GM19035 (cell line): ENCODE results near the gene RPL22.
"Not testable (repeated sequence)": the region's sequence is repeated elsewhere in the genome, so short reads cannot be mapped to it uniquely, and the experiment has no call there.

ENCODE experiments used
- ATAC-seq: cut with Tn5 transposase; IDR thresholded peaks from one replicate; pipeline ENCODE4 v1.9.1; 2021; ENCODE audit not compliant: unreplicated experiment

Gene RPL22

DNA sequence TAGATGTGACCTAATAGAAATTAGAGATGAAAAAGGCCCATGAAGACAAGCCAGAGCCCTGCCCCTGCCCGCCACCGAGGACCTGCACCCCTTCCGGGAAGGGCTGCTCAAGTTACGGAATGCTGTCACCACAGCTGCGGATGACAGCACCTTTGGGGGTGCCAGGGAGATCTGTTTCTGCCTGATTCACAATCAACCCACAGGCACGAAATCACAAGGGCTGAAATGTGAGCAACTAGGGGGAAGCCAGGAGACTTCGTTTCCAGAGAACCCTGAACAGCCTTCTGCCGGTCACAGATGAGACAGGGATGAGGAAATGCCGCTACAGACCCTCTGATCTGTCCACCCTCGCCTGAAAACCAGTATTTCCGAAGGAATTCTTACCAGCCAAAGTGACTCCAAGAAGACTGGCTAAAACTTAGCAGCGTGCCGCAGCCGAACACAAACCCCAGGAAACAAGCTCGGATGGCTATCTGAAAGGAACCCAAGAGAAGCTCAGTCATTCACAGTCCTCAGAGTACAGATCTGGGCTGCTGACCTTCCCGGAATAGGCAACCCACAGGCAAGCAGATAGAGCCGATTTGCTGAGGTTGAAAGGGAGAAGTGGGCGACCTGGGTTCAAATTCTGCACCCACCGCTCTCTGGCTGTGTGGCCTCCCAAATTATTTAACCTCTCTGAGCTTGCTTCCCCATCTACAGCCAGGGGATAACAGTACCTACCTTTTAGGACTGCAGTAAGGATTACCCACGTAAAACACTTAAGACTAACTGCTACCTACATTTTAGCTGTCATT, 35.3 kb upstream of the RPL22 start:
- ATAC-seq: no peak

DNA sequence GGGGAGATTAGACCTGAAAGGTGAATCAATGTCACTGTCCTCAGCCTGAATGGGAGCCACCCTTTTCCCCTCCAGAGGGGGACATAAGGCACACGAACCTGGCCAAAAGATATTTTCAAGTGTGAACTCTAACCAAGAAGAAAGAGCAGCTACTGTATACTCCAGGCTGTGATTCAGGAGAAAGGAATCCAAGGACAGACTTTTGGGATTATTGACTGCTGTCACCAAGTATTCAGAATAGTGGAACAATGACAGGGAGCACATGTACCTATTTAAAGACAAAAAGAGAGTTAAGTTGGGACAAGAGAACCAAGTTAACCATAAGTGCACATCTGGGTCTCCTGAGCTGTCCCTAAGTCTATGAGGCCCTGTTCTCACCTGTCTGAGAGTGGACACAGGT, 34.0 kb upstream of the RPL22 start:
- ATAC-seq: no peak

DNA sequence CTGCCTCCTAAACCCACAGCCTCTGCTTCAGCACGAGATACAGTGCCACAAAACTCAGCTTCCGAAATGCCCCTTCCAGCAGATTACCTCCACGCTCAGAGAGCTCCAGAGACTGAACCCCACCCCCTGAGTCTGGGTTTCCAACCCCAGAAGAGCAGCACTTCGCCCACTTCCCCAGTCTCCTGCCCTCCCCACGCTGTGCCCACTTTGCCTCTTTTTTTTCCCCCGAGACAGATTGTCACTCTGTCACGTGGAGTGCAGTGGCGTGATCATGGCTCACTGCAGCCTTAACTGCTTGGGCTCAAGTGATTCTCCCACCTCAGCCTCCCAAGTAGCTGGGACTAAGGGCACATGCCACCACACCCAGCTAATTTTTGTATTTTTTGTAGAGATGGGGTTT, 26.3 kb upstream of the RPL22 start:
- no peak for ATAC-seq

DNA sequence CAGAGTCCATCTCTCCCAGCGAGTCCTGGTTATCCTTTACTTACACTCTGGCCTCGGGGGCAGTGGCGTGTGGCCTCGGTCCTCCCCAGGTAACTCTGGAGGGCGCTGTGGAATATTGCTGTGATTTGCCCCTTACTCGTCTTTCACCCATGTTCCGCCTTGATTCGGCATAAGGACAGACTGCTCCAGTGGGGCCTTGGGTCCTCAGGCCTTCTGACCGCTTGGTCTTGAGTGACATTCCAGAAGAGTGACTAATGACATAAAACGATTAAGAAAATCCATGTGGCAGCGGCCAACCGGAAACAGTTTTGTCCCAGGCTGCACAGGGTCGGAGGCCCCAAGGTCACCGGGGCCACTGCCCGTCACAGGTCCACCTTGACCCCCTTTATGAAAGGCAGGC, 25.3 kb upstream of the RPL22 start:
- no peak for ATAC-seq

DNA sequence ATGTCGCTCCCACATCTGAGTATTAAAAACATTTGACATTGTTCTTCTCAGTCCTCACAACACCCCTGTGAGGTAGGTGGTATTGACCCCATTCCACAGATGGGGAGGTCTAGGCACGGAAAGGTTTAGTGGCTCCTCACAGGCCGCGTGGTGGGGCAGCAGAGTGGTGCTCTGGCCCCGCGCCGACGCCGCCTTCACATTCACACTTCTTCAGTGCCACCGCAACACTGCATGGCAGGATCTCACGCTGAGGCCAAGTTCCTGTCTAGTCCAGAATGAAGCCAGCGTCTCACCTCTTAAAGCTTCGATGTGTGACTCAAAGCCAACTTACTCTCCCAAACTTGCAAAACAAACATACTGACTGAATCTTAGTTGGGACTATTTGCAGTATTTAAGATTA, 24.2 kb upstream of the RPL22 start:
- no peak for ATAC-seq

DNA sequence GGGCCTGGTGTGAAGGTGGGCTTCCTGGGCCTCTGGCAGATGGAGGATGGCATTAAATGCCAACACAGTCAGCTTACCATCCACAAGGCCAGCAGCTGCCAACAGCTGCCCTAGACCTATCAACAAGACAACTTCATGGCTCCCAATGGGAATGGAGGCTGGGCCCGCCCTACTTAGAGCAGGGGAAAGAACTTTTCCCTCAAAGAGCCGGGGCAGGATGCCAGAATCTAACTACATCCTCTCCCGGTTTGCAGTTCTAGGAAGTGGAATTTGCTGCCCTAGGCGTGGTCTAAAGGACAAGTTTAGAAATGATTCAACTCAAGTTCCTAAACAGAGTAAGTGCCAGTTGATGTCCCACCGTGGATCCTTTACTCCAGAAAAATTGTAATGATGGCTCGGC, 23.2 kb upstream of the RPL22 start:
- ATAC-seq: no peak

DNA sequence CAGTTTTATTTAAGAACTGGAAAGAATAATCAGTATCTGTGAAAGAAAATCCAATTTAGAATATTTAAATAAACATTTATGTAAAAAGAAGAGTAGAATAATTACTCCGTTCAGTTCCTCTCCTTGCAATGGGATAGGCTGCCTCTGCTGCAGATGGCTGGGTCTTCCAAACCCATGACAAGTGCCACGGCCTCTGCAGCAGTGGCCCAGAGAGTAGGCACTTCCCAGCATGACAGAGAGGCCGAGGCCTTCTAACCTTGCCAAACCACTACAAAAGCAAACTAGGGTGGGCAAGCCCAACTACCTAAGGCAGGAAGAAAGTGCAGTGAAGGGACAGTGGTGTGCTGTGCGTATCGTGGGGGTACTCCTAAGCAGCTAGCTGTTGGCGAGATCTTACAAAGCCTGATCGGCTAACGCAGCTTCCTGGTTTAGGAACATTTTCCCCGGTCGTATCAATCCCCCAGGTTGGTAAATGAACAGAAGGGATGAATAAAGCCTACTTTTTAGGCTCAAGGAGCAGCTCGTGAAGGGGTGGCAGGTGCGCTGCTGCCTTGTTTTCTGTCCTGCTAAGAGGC, 21.9 kb upstream of the RPL22 start:
- no peak for ATAC-seq

DNA sequence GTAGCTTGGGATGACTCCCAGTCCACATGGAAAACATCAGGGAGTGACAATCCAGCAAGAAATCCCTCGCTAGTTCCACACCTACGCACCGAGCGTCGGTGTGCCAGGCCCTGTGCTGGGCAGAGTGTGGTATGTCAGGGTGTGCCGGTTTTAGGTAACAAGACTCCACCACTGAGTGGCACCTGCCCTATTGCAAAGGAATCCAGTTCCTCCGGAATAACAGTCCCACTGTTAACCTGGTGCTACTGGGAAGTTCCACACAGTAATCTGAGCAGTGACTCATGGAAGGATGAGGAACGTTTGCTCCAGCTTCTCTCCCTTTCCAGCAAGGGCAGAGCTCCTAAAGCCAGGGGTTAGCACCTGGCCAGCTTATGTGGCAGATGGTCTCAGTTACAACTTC, 20.8 kb upstream of the RPL22 start:
- no peak for ATAC-seq

DNA sequence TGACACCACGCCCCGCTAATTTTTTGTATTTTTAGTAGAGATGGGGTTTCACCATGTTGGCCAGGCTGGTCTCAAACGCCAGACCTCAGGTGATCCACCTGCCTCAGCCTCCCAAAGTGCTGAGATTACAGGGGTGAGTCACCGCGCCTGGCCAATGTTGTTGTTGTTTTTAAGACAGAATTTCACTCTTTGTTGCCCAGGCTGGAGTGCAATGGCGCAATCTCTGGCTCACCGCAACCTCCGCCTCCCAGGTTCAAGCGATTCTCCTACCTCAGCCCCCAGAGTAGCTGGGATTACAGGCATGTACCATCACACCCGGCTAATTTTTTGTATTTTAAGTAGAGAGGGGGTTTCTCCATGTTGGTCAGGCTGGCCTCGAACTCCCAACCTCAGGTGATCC, 20.2 kb upstream of the RPL22 start:
- not testable (repeated sequence) for ATAC-seq

DNA sequence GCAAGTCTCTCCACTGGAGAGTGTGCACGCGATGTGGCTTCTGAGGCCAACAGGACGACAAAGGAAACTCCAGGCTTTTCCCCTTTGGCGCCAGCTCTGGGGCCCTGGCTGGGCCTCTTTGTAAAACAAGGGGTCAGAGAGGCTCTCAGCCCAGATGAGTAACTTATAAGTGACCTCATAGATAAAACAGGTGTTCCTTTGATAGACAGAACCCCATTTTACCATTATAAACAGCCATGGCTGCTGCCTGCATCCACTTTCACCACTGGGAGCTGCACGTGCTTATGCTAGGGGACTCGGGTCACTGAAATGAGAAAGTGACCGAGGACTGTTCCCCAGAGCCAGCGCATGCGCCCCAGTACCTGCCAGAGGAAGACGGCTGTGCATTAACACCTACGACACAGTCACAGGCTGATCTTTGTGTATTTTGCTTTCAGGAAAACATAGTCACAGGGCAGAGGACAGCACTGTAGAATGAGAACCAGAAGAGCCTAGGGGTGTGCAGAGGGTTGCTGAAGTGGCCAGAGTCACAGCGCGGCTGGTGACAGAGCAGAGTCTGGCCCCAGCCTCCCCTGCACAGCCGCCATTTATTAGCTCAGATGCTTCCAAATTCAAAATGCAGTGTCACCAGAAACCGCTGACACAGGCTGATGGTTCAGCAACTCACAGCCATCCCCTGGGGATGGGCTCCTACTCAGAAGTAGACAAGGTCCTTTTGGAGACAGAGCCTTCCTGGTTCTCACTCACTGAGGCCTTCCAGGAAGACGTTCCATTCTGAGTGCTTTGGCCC, 19.2 kb upstream of the RPL22 start:
- no peak for ATAC-seq

DNA sequence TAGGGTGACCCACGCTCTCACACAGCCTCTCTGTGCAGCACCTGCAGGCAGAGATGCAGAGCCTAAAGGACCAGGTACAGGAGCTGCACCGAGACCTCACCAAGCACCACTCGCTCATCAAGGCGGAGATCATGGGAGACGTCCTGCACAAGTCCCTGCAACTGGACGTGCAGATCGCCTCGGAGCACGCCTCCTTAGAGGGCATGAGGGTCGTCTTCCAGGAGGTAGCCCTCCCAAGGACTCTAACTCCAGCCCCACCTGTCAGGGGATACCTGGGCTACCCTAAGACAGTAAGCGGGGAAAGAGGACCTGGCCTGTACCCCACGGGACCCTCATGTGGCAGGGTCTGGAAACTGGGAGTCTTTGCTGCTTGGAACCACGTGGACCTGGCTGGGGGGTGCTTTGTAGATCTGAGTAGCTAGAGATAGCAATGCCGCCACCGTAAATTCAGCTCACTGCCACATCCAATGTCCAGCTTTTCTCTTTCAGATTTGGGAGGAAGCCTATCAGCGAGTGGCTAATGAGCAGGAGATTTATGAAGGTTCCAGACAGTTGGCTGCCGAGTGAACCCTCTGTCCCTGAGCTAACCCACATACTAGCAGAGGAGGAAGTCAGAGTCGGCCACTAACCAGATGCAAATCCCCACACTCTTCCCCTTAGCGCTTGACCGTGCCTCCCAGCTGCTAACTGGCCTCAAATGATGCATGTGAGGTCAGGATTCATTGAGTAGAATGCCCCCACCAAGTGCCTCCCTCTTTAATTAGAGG, 13.0 kb upstream of the RPL22 start:
- ATAC-seq: no peak

DNA sequence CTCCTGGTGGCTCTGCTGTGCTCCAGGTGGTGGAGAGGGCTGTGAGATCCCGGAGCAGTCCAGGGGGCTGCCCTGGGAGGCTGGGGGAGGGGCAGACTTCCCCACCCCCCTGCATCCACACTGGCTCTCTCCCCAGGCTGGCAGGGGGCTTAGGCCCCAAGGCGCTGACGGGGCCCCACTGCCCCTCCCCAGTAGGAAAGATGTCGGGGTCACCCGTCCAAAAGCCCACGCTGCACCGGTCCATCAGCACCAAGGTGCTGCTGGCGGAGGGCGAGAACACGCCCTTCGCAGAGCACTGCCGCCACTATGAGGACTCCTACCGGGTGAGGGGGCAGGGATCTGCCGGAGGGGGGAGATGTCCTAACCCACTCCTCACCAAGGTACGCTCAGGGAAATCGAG, 12.3 kb upstream of the RPL22 start:
- no peak for ATAC-seq

DNA sequence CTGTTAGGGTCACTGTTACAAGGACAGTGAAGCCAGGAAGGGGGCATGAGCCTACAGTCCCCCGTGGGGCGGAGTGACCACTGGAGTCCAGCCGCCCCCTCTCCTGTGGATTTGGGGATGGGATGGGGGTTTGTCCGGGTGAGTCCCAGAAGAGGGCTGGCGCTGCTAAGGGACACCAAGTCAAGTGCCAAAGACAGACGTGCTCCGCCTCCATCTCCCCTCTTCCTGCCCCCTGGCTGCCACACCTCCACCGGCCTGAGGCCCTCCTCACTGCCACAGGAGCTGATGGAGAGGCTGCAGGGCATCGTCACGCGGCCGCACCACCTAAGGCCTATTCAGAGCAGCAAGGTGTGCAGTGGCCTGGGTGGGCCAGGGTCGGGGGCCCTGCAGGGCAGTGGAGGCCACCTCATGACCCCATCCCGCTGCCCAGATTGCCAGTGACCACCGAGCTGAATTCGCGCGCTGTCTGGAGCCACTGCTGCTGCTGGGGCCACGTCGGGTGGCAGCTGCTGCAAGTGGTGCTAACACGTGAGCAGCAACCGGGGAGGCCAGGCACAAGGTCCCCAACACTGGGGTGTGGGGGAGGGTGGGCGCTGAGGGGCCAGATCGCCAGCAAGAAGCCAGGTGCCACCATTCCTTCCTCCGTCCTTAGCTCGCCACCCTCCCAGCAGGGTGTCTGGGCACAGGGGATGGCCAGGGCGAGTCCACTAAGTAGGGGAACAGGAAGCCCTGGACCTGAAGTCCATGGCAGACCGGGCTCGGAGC, 11.4 kb upstream of the RPL22 start:
- ATAC-seq: no peak

DNA sequence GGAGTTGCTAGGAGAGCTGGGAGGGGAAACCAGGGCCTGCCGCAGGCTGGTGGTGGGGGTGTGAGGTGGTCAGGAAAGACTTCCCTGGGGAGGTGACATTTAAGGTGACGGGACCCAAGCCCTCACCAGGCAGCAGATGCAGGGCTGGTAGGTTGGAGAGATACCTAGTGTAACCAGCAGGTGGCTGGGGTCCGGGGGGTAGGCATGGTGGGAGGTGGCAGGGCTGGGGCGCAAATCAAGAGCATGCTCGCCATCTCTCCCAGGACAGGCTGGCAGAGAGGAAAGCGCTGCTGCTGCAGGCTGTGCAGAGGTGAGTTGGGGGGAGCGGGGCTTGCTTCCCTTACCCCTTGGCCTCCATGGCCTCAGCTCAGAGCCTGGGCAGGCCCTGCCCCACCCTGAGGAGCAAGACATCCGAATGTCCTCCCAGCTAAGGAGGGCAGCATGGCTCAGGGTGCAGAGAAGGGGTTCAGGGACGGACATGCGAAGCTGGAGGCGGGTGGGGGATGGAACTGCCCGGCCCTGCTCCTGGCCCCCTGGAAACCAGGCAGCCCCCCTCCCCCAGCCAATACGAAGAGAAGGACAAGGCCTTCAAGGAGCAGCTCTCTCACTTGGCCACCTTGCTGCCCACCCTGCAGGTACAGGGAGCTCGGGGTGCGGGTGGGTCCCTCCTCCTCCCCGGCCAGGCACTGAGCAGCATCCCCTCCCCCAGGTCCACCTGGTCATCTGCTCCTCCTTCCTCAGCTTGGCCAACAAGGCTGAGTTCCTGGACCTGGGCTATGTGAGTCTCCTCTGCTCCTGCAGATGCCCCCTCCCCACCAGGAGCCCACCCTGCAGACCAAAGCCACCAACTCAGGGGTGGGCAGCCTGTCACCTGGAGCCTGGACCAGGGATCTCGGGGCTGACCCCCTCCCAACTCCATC, 10.5 kb upstream of the RPL22 start:
- no peak for ATAC-seq

DNA sequence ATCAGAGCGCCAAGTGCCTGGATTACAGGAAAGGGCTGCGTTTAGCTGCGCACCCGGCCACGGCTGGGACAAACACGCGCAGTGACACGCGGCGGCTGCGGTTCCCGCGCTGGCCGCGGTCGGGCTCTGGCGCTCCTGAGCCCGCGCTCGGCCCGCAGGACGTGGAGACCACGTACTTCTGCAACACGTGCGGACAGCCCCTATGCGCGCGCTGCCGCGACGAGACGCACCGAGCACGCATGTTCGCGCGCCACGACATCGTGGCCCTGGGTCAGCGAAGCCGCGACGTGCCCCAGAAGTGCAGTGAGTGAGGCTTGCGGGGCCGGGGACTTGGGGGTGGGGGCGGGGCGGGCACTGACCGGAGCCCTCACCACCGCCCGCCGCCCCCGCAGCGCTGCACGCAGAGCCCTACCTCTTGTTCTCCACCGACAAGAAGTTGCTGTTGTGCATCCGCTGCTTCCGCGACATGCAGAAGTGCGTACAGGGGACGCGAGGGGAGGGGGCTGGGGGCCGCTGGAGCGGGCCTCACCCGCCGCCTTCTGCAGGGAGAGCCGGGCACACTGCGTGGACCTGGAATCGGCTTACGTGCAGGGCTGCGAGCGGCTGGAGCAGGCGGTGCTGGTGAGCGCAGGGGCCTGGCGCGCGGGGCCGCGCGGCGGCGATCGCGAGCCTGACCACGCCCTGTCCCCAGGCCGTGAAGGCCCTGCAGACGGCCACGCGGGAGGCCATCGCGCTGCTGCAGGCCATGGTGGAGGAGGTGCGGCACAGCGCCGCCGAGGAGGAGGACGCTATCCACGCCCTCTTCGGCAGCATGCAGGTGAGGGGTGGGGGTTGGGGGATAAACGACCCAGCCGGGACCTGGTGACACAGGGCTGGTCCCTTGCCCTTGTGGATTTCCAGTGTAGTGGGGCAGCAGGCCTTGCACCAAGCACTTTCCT, 9.6 kb upstream of the RPL22 start:
- no peak for ATAC-seq

DNA sequence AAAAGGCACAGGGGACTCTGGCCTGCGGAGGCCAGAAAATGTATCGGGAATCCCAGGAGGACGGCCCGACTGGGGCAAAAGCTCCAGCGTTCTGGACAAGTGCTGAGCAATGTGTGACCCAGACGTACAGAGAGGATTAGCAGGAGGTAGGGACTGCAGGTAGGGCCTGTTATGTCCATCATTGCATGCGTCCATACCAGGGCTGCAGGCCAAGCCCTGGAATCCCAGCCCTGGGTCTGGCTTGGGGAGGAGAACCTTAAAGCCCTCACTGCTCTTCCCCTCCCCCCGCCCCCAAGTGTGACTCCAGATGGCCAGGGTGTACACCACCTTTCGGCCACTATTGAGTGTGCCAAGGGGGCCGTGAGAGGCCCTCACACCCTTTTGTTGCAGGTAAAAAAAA, 8.5 kb upstream of the RPL22 start:
- no peak for ATAC-seq

DNA sequence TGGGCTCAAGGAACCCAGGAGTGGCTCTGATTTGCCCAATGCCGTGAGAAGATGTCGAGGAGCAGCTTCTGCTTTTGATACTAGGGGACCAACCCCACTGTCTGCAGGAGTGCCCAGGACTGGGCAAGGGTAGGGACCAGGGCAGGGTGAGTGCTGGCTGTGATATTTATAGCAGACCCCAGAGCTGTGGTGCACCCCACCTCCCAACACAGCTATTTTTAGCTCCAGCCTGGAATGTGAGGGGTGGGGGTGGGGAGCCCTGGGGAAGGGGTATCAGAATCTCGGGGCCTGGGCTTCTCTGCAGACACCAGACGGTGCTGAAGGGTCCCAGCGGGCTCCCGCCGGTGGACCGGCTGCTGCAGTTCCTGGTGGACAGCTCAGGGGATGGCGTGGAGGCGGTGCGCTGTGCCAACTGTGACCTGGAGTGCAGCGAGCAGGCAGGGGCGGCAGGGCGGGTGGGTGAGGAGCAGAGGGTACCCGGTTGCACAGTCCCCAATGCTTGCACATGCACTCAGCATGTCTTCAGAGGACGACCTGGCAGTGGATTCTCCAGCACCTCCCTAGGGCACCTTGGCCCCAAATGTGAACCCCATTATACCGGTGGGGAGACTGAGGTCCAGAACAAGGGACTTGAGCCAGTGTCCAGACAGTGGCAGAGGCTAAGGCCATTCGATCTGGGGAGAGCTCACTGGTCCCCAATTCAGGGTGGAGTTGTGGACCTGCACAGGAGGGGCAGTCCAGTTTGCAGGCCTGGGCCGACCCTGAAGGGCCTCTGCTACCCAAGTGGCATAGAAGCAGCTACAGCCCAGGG, 7.9 kb upstream of the RPL22 start:
- no peak for ATAC-seq

DNA sequence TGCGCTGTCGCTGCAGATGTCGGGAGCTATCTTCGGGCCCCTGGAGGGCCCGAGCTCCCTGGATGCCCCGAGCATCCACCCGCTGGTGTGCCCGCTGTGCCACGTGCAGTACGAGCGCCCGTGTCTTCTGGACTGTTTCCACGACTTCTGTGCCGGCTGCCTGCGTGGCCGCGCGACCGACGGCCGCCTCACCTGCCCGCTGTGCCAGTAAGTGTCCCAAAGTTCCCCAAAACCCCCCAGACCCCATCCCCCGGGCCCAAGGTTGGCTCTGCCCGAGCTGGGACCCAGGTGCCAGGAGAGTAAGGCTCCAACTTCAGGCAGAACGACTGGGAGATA, 7.1 kb upstream of the RPL22 start:
- no peak for ATAC-seq
